Endothelial cell of umbilical vein (primary cell): ENCODE data around the gene NABP1. TPM values are rescaled to one million over a fixed set of nuclear protein-coding genes. Genes with fewer than 3 reads are reported as not detected.

Experiments used
- BruUV-seq: library from RNA; stranded (reverse); fragments of 400-500 nt; replicated peaks from 2 replicates; lab custom pipeline; 2021; lab: Mats Ljungman, UMichigan
- CTCF ChIA-PET: fragments of 300-600, 350-600 bp; sonication (Branson Sonifier 250); formaldehyde crosslinking; loops from one replicate; lab custom pipeline; 2021; ENCODE audit warnings: antibody characterized with exemption, inconsistent platforms; lab: Charles Lee
- POLR2A ChIA-PET: fragments of 300-600, 350-600 bp; sonication (Branson Sonifier 250); formaldehyde crosslinking; loops from one replicate; lab custom pipeline; 2021; ENCODE audit warnings: antibody characterized with exemption, inconsistent platforms; lab: Charles Lee
- DNase-seq: peaks from one replicate; pipeline ENCODE4 v3.0.0-alpha.2; 2011; ENCODE audit warnings: low read depth, low spot score
- FAIRE-seq: peaks from 2 replicates; lab custom pipeline; 2011; peaks lifted over from hg19 to GRCh38; lab: Jason Lieb, UNC
- H2AFZ ChIP-seq: 2 replicates; pipeline ENCODE4 v1.6.0; 2012; ENCODE audit warnings: low read depth, low read length, control low read depth, inconsistent platforms
- H3K27ac ChIP-seq: 2 replicates; pipeline ENCODE4 v1.5.1; 2011; ENCODE audit warnings: low read depth, mild to moderate bottlenecking, control low read depth, low read length, moderate library complexity; ENCODE audit not compliant: insufficient read depth
- H3K27me3 ChIP-seq, 2 experiments: 2 replicates each; pipeline versions ENCODE4 v1.6.0 to v1.6.1; 2011; ENCODE audit warnings: low read length in 2 of 2, mixed read lengths in 1 of 2; ENCODE audit not compliant: control insufficient read depth in 2 of 2, insufficient read depth in 2 of 2
- H3K36me3 ChIP-seq, 2 experiments: 2 replicates in 1 of 2; 3 replicates in 1 of 2; pipeline ENCODE4 v1.5.1; 2011; ENCODE audit warnings: low read length in 2 of 2, mild to moderate bottlenecking in 1 of 2, moderate library complexity in 1 of 2; ENCODE audit not compliant: control insufficient read depth in 2 of 2, insufficient read depth in 2 of 2; ENCODE audit errors: extremely low read depth in 1 of 2
- H3K4me1 ChIP-seq: 3 replicates; pipeline ENCODE4 v1.5.1; 2011; ENCODE audit warnings: mild to moderate bottlenecking, low read length; ENCODE audit not compliant: control insufficient read depth, insufficient read depth; ENCODE audit errors: extremely low read depth
- H3K4me2 ChIP-seq: 2 replicates; pipeline ENCODE4 v1.6.1; 2011; ENCODE audit warnings: low read length, control low read depth, mixed read lengths; ENCODE audit not compliant: insufficient read depth
- H3K4me3 ChIP-seq, 3 experiments: fragments of 200-600 bp in 1 of 3; sonication (generic), shearing (Covaris generic) in 1 of 3; replicated peaks in 1 of 3; 2 replicates each; pipeline ENCODE4 v1.5.1; 2011 to 2016; ENCODE audit warnings: control low read depth in 3 of 3, low read length in 3 of 3, mild to moderate bottlenecking in 2 of 3, inconsistent platforms in 1 of 3, low read depth in 1 of 3, moderate library complexity in 1 of 3; ENCODE audit not compliant: insufficient read depth in 1 of 3
- H3K79me2 ChIP-seq: 2 replicates; pipeline ENCODE4 v1.6.0; 2012; ENCODE audit warnings: low read length, inconsistent platforms; ENCODE audit not compliant: control insufficient read depth, insufficient read depth
- H3K9ac ChIP-seq: replicated peaks from 2 replicates; pipeline ENCODE3; 2011; ENCODE audit warnings: low read length, control low read depth; ENCODE audit not compliant: insufficient read depth; ENCODE audit errors: extremely low read depth
- H3K9me1 ChIP-seq: replicated peaks from 3 replicates; pipeline ENCODE4 v1.6.0; 2011; ENCODE audit warnings: mild to moderate bottlenecking, low read length; ENCODE audit not compliant: control insufficient read depth, insufficient read depth; ENCODE audit errors: extremely low read depth
- H3K9me3 ChIP-seq: replicated peaks from 2 replicates; pipeline ENCODE4 v1.5.1; 2012; ENCODE audit warnings: low read length, inconsistent platforms; ENCODE audit not compliant: control insufficient read depth, insufficient read depth
- H4K20me1 ChIP-seq: replicated peaks from 2 replicates; pipeline ENCODE3; 2011; ENCODE audit warnings: mild to moderate bottlenecking, low read length; ENCODE audit not compliant: control insufficient read depth, insufficient read depth; ENCODE audit errors: extremely low read depth
- EZH2 ChIP-seq: IDR thresholded peaks from 2 replicates; pipeline ENCODE4 v1.6.1; 2012; ENCODE audit warnings: borderline replicate concordance, low read depth, mild to moderate bottlenecking, moderate library complexity, low read length, inconsistent platforms; ENCODE audit not compliant: severe bottlenecking
- GATA2 ChIP-seq: IDR thresholded peaks from 2 replicates; pipeline ENCODE4 v1.7.0; 2011; ENCODE audit warnings: low read depth, mild to moderate bottlenecking, moderate library complexity, mixed read lengths, low read length; ENCODE audit not compliant: insufficient read length, insufficient read depth
- JUN ChIP-seq: IDR thresholded peaks from 2 replicates; pipeline ENCODE4 v1.6.1; 2011; ENCODE audit warnings: borderline replicate concordance, low read depth; ENCODE audit not compliant: insufficient read length, insufficient read depth
- POLR2A ChIP-seq: IDR thresholded peaks from 2 replicates; pipeline ENCODE4 v1.6.1; 2012; ENCODE audit warnings: low read depth, mild to moderate bottlenecking, control low read depth, low read length
- POLR2AphosphoS5 ChIP-seq: IDR thresholded peaks from 2 replicates; pipeline ENCODE4 v1.6.1; 2012; ENCODE audit warnings: low read depth, mild to moderate bottlenecking, control low read depth, low read length, moderate library complexity; ENCODE audit not compliant: insufficient read depth
- dilution Hi-C: fragments of 300-500 bp; cut with MboI; formaldehyde crosslinking; loops from one replicate; pipeline ENCODE4 v1.15.0; 2019; ENCODE audit warnings: low sequenced_read_pairs; ENCODE audit not compliant: extremely low pct_ligation_motif_present
- intact Hi-C: fragments of 100-400 bp; cut with micrococcal nuclease; formaldehyde crosslinking; loops from one replicate; pipeline ENCODE4 v1.10.0; 2022
- polyA plus RNA-seq, 4 experiments: library from polyadenylated mRNA; depleted of rRNA in 3 of 4; stranded (reverse) in 3 of 4; unstranded in 1 of 4; fragments of >200 nt; gene quantifications; 2 replicates each; pipeline versions ENCODE4 v1.2.1 to v1.2.3, GENCODE V29; 2011 to 2012; ENCODE audit warnings: missing spikeins in 1 of 4
- total RNA-seq: library from RNA; stranded (reverse); gene quantifications from 2 replicates; pipeline ENCODE4 v1.2.3, GENCODE V29; 2021
- TF ChIP-seq, protein P1 (sequence below): IDR thresholded peaks from 2 replicates; pipeline ENCODE4 v1.6.1; 2011; ENCODE audit not compliant: insufficient read depth, insufficient read length

NABP1 gene
- total and polyA plus RNA-seq, 2 donors (not counting 3 experiments of a cell fraction or from before 2014, with no cell fraction given), result 14.7 to 47.6 TPM

DNA sequence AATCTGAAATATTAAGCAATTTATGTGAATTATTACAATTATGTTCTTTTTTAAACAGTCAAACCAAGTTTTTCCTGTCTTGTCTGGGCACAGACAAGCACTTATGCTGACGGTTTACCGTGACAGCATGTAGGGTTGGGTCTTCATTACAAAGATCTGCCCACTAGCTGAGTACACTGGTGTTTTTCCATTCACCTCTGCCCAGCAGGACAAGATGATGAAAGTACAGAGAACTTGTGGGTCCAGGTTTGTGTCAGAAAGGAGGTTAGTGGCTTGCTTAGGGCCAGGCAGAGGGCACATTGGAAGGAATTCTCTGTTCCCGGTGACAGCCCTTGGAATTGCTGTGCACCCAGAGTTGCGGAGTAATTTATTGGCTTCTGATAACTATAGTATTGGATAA lies 14.0 kb downstream of the NABP1 start:
- intact Hi-C loops, result loop anchor here (1.0 kb wide), 2 partner anchors 121 to 126 kb away; no protein-coding TSS in a partner anchor
- DNase-seq (no peak), FAIRE-seq (no peak)
- Histone ChIP-seq H3K27ac (no peak overlapping the region), H3K79me2 (no peaks in the 10 kb centered on the region), H3K9me1 (no peaks in the 10 kb centered on the region), H3K4me1 (peaks cover 23% of the 10 kb centered on the region), H2AFZ (no peak overlapping the region), H3K9ac (no peak overlapping the region), H3K4me3 (no peak overlapping the region), H3K9me3 (no peaks in the 10 kb centered on the region), H3K27me3 (no peaks in the 10 kb centered on the region), H3K36me3 (peaks cover 0 to 4% of the 10 kb centered on the region in 2 experiments), H4K20me1 (no peaks in the 10 kb centered on the region), H3K4me2 (no peak overlapping the region)
- ChIA-PET CTCF (interaction anchor here (0.8 to 2.2 kb wide), 13 partner anchors 11 to 140 kb away, joined by 3 to 44 read pairs (median 4); no protein-coding TSS in a partner anchor), POLR2A (no interaction called here)
- dilution Hi-C loops, result no loop called here
- no TSS peak for BruUV-seq
- TF ChIP-seq POLR2AphosphoS5 (no peak), JUN (no peak), POLR2A (peak; percentile 37), GATA2 (no peak)
- TF ChIP-seq, protein P1, sequence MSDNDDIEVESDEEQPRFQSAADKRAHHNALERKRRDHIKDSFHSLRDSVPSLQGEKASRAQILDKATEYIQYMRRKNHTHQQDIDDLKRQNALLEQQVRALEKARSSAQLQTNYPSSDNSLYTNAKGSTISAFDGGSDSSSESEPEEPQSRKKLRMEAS, result no peak

GRCh38 chr2:191692502-191693115 lies 14.7 kb downstream of the NABP1 start:
- BruUV-seq, result no TSS peak
- H4K20me1 ChIP-seq, result no peaks in the 10 kb centered on the region
- H3K9ac ChIP-seq, result no peak overlapping the region
- no peak overlapping the region for H3K4me2 ChIP-seq
- peaks cover 0 to 2% of the 10 kb centered on the region in 2 experiments for H3K36me3 ChIP-seq
- no peak overlapping the region for H3K4me3 ChIP-seq
- H3K27me3 ChIP-seq, result no peaks in the 10 kb centered on the region
- peaks cover 23% of the 10 kb centered on the region for H3K4me1 ChIP-seq
- no peak overlapping the region for H3K27ac ChIP-seq
- no peaks in the 10 kb centered on the region for H3K9me1 ChIP-seq
- H3K79me2 ChIP-seq, result no peaks in the 10 kb centered on the region
- DNase-seq (no peak), FAIRE-seq (no peak)
- CTCF ChIA-PET, result interaction anchor here (1.2 to 2.2 kb wide), 5 partner anchors 123 to 138 kb away, joined by 3 to 44 read pairs (median 18); no protein-coding TSS in a partner anchor
- H2AFZ ChIP-seq, result no peak overlapping the region
- POLR2A ChIA-PET, result no interaction called here
- TF ChIP-seq EZH2 (no peak), JUN (no peak), POLR2AphosphoS5 (peak; percentile 4)
- dilution Hi-C loops, result no loop called here
- intact Hi-C loops, result no loop called here
- no peaks in the 10 kb centered on the region for H3K9me3 ChIP-seq
